ENCODE results near the gene PPP1R8. TPM values are rescaled to one million over a fixed set of nuclear protein-coding genes. Genes with fewer than 3 reads are reported as not detected.

The PPP1R8 gene
- total and polyA plus RNA-seq, 10 of the 15 experiments (the other 5 are each of a cell fraction or from before 2014, with no cell fraction given) = 10.2 to 77.0 (median 53.0) TPM

DNA sequence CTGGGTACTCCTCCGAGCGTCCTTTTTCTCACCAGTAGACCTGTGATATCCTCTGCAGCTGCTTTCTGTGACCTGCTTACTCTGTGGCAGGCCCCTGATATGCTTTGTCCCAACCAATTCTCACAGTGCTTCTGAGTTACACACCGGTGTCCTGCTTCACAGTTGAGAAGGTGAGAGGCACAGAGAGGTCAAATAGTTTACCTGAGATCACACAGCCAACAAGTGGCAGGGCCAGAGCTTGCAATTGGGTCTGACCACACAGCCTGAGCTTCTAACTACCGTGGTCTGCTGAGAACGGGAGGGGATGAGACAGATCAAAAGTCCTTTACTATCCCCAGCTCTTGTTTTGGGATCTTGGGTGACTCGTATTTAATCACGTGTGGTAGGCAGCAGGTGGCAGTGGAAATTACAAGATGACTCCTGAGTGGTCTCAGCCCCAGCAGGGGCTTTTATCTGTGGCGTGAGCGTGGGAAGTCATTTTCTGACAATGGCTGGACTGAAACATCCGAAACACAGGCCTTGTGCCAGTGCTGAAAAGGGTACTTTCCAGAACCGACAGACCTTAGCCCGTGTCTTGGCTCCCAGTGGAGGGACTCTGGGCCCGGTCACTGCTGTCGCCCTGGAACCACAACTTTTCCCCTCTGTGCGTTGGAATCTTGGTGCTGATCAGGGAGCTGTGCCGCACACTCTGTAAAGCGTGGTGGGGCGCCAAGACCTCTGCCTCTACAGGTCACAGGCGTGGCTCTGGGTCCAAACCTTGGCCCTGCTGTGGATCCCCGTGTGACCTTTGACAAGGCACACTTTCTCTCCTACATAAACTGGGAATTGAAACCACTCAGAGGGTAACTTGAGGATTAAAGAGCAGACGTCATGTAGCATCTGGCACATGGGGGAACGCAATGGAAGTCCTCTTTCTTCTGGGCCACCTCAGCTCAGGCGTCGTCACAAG is 53.7 kb downstream of the PPP1R8 start (continued):
- TF ChIP-seq BCLAF1 (IDR thresholded peaks at IDR 0.05) = no peak
- TF ChIP-seq, protein P1, sequence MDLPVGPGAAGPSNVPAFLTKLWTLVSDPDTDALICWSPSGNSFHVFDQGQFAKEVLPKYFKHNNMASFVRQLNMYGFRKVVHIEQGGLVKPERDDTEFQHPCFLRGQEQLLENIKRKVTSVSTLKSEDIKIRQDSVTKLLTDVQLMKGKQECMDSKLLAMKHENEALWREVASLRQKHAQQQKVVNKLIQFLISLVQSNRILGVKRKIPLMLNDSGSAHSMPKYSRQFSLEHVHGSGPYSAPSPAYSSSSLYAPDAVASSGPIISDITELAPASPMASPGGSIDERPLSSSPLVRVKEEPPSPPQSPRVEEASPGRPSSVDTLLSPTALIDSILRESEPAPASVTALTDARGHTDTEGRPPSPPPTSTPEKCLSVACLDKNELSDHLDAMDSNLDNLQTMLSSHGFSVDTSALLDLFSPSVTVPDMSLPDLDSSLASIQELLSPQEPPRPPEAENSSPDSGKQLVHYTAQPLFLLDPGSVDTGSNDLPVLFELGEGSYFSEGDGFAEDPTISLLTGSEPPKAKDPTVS (IDR thresholded peaks at IDR 0.05; ENCODE audit: low read depth, low read length) = 0 out of 2 replicates have a peak, but pooled peaks have one; percentile 14
- TF ChIP-seq EZH2 (IDR thresholded peaks at IDR 0.05; ENCODE audit: borderline replicate concordance, control insufficient read depth, low read depth, low read length) = no peak
- no peak; the same call in 1 of the 2 replicates for TF ChIP-seq MTA3 (IDR thresholded peaks at IDR 0.05; ENCODE audit: borderline replicate concordance, low read length)
- peak; percentile 92 for TF ChIP-seq BHLHE40 (IDR thresholded peaks at IDR 0.05; ENCODE audit: borderline replicate concordance in 1 of 2, low read depth in 2 of 2, low read length in 1 of 2)
- TF ChIP-seq ZNF207 (IDR thresholded peaks at IDR 0.05; ENCODE audit: borderline replicate concordance) = peak; percentile 18
- TF ChIP-seq TARDBP (IDR thresholded peaks at IDR 0.05; ENCODE audit: borderline replicate concordance) = peak; percentile 48; the same call in 1 of the 2 replicates
- TF ChIP-seq MLLT1 (IDR thresholded peaks at IDR 0.05) = peak; percentile 71; the same call in 1 of the 2 replicates
- peak; percentile 89 for TF ChIP-seq RAD51 (IDR thresholded peaks at IDR 0.05)
- TF ChIP-seq POU2F2 (IDR thresholded peaks at IDR 0.05; ENCODE audit: borderline replicate concordance, low read depth, low read length) = peak; percentile 53; the same call in 1 of the 3 replicates
- TF ChIP-seq SIX5 (IDR thresholded peaks at IDR 0.05; ENCODE audit: low read depth, low read length, severe bottlenecking) = no peak
- TF ChIP-seq KAT2A (conservative IDR thresholded peaks at IDR 0.05; ENCODE audit: control insufficient read depth, low read depth, low read length) = no peak
- TF ChIP-seq EED (IDR thresholded peaks at IDR 0.05; ENCODE audit: low read depth) = peak; percentile 72
- TF ChIP-seq, protein P2, sequence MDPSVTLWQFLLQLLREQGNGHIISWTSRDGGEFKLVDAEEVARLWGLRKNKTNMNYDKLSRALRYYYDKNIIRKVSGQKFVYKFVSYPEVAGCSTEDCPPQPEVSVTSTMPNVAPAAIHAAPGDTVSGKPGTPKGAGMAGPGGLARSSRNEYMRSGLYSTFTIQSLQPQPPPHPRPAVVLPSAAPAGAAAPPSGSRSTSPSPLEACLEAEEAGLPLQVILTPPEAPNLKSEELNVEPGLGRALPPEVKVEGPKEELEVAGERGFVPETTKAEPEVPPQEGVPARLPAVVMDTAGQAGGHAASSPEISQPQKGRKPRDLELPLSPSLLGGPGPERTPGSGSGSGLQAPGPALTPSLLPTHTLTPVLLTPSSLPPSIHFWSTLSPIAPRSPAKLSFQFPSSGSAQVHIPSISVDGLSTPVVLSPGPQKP (IDR thresholded peaks at IDR 0.05; ENCODE audit: low read depth, low read length) = no peak
- TF ChIP-seq HDAC2 (IDR thresholded peaks at IDR 0.05) = no peak
- peak; percentile 30 for TF ChIP-seq MXI1 (IDR thresholded peaks at IDR 0.05; ENCODE audit: low read depth, low read length)
- peak; percentile 60; the same call in 1 of the 2 replicates for TF ChIP-seq SPI1 (IDR thresholded peaks at IDR 0.05; ENCODE audit: borderline replicate concordance, insufficient read depth, low read depth, low read length)
- TF ChIP-seq, protein P3, sequence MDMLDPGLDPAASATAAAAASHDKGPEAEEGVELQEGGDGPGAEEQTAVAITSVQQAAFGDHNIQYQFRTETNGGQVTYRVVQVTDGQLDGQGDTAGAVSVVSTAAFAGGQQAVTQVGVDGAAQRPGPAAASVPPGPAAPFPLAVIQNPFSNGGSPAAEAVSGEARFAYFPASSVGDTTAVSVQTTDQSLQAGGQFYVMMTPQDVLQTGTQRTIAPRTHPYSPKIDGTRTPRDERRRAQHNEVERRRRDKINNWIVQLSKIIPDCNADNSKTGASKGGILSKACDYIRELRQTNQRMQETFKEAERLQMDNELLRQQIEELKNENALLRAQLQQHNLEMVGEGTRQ (IDR thresholded peaks at IDR 0.05; ENCODE audit: borderline replicate concordance, low read depth, low read length) = peak; percentile 54; the same call in 1 of the 2 replicates
- TF ChIP-seq GABPA (IDR thresholded peaks at IDR 0.05; ENCODE audit: low read depth) = no peak
